C4-2B (cell line): ENCODE measurements around the gene DNAAF6.
A peak's percentile ranks its signal among the peaks of the same experiment; 100 is the strongest.
"Not testable (repeated sequence)": the region's sequence is repeated elsewhere in the genome, so short reads cannot be mapped to it uniquely, and the experiment has no call there.

Source experiments
- H3K27ac ChIP-seq: fragments of 450-650 bp; 2 replicates; pipeline ENCODE4 v1.5.1; 2017
- CTCF ChIP-seq: fragments of 450-650 bp; conservative IDR thresholded peaks from 2 replicates; pipeline ENCODE4 v1.5.1; 2017; ENCODE audit warnings: mild to moderate bottlenecking
- ZFX ChIP-seq: fragments of 450-650 bp; IDR thresholded peaks from 2 replicates; pipeline ENCODE4 v1.6.1; 2017

DNAAF6 gene

GRCh38 chrX:107205770-107206696 is at the start of gene DNAAF6, which contains the start of gene NUP62CL:
DNAAF6 (plus strand) TSS chrX:107206611; CDS start chrX:107212876, 6,265 bp downstream.
NUP62CL (minus strand) TSS chrX:107206433; CDS start chrX:107175146, 31,287 bp downstream.
- peak within 1 kb of the TSS; percentile 63 for H3K27ac ChIP-seq
- TF ChIP-seq CTCF (no peak), ZFX (no peak)

- not testable (repeated sequence) for H3K27ac ChIP-seq
Observed at GRCh38 chrX:107157618-107158017, 48.8 kb upstream of the DNAAF6 start.

- no peak overlapping the region for H3K27ac ChIP-seq
- TF ChIP-seq ZFX (no peak), CTCF (no peak)
Observed at GRCh38 chrX:107167163-107167921, 39.1 kb upstream of the DNAAF6 start.

- no peak overlapping the region for H3K27ac ChIP-seq
- no peak for TF ChIP-seq ZFX
- no peak for TF ChIP-seq CTCF
Observed at GRCh38 chrX:107168257-107168656, 38.2 kb upstream of the DNAAF6 start.

- no peak overlapping the region for H3K27ac ChIP-seq
- TF ChIP-seq ZFX: no peak
- TF ChIP-seq CTCF: no peak
Observed at GRCh38 chrX:107168712-107169111, 37.7 kb upstream of the DNAAF6 start.

- H3K27ac ChIP-seq: no peak overlapping the region
- TF ChIP-seq CTCF (no peak), ZFX (no peak)
Observed at GRCh38 chrX:107171369-107172102, 34.9 kb upstream of the DNAAF6 start.

- H3K27ac ChIP-seq: no peak overlapping the region
- TF ChIP-seq CTCF (no peak), ZFX (no peak)
Observed at GRCh38 chrX:107197319-107197718, 9.1 kb upstream of the DNAAF6 start.

- not testable (repeated sequence) for H3K27ac ChIP-seq
Observed at GRCh38 chrX:107198074-107198473, 8.3 kb upstream of the DNAAF6 start.
